ENCODE data around the gene MEX3A.
"Not testable (repeated sequence)": the region's sequence is repeated elsewhere in the genome, so short reads cannot be mapped to it uniquely, and the experiment has no call there.

DNA sequence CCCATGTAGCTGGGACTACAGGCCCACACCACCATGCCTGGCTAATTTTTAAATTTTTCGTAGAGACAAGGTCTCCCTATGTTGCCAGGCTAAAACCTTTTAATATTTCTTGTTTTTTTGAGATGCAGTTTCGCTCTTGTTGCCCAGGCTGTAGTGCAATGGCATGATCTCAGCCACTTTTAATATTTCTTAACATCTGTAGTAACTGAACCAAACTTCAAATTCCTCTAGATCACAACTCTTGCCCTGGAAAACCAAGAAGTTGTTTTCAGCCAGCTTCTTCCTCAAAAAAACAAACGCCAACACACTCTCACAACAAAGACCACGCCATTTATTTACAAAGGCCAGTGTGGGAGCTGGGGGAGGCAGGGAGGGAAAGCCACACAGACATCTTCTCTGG lies 47.3 kb downstream of the MEX3A start:
- TF ChIP-seq, protein P1, sequence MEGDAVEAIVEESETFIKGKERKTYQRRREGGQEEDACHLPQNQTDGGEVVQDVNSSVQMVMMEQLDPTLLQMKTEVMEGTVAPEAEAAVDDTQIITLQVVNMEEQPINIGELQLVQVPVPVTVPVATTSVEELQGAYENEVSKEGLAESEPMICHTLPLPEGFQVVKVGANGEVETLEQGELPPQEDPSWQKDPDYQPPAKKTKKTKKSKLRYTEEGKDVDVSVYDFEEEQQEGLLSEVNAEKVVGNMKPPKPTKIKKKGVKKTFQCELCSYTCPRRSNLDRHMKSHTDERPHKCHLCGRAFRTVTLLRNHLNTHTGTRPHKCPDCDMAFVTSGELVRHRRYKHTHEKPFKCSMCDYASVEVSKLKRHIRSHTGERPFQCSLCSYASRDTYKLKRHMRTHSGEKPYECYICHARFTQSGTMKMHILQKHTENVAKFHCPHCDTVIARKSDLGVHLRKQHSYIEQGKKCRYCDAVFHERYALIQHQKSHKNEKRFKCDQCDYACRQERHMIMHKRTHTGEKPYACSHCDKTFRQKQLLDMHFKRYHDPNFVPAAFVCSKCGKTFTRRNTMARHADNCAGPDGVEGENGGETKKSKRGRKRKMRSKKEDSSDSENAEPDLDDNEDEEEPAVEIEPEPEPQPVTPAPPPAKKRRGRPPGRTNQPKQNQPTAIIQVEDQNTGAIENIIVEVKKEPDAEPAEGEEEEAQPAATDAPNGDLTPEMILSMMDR (IDR thresholded peaks at IDR 0.05), result not testable (repeated sequence)
- not testable (repeated sequence) for TF ChIP-seq EZH2, EZH2phosphoT487 (IDR thresholded peaks at IDR 0.05)
